Cardiac fibroblast (primary cell): ENCODE data around the gene KLHL18.

ENCODE experiments used
- DNase-seq, 2 donors: peaks; one replicate each; pipeline versions ENCODE4 v3.0.0 to v3.0.0-alpha.2; 2010; ENCODE audit warnings: low read depth in 2 of 2
- H3K4me3 ChIP-seq, 2 donors: replicated peaks in 1 of 2; 1 replicate in 1 of 2; 2 replicates in 1 of 2; pipeline ENCODE4 v1.5.1; 2011; ENCODE audit warnings: low read depth in 2 of 2, low read length in 2 of 2, mild to moderate bottlenecking in 2 of 2, moderate library complexity in 1 of 2
- TF ChIP-seq, protein P1 (sequence below): IDR thresholded peaks from one replicate; pipeline ENCODE4 v1.5.1; 2011; ENCODE audit warnings: low read depth, mild to moderate bottlenecking, low read length, inconsistent platforms

The KLHL18 gene

DNA sequence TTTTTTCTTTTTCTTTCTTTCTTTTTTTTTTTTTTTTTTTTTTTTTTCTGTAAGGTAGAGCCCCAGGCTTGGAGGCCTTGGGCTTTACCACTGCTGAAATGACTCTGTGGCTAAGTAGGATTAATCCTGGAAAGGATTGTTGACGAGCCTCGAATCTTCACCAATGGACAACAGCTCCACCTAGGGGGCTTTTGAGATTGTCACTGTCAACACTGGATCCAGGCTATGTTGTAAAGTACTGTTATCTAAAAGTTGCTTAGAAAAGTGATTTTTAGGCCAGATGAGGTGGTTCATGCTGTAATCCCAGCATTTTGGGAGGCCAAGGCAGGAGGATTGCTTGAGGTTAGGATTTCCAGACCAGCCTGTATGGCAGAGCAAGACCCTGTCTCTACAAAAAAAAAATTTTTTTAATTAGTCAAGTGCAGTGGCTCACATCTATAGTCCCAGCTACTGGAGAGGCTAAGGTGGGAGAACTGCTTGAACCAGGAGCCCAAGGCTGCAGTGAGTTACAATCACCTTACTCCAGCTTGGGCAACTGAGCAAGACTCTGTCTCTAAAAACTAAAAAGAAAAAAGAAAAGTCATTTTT is 41.6 kb downstream of the KLHL18 start:
- TF ChIP-seq, protein P1, sequence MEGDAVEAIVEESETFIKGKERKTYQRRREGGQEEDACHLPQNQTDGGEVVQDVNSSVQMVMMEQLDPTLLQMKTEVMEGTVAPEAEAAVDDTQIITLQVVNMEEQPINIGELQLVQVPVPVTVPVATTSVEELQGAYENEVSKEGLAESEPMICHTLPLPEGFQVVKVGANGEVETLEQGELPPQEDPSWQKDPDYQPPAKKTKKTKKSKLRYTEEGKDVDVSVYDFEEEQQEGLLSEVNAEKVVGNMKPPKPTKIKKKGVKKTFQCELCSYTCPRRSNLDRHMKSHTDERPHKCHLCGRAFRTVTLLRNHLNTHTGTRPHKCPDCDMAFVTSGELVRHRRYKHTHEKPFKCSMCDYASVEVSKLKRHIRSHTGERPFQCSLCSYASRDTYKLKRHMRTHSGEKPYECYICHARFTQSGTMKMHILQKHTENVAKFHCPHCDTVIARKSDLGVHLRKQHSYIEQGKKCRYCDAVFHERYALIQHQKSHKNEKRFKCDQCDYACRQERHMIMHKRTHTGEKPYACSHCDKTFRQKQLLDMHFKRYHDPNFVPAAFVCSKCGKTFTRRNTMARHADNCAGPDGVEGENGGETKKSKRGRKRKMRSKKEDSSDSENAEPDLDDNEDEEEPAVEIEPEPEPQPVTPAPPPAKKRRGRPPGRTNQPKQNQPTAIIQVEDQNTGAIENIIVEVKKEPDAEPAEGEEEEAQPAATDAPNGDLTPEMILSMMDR: peak; percentile 69
- DNase-seq: peak; percentile 88
- H3K4me3 ChIP-seq: no peak overlapping the region

DNA sequence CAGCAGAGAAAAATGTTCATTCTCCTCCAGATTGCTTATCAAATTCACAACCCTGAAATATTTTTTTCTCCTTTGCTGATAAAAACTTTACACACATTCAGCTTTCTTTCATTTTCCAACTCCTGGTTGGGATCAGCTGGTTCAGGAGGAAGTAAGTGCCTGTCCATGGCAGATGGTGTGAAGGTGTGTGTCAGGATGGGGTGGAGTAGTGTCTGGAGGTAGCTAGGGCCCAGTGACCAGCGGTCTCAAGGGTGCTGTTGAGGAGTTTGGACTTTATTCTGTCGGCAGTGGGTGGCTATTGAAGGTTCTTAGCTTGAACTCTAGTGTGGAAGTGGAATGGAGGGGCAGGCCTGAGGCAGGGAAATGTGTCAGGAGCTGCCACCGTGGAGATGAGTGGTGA is 51.2 kb downstream of the KLHL18 start:
- DNase-seq: no peak
- TF ChIP-seq, protein P1: no peak
- H3K4me3 ChIP-seq: no peak overlapping the region

- TF ChIP-seq, protein P1: no peak
- DNase-seq: peak in 1 of 2 donors; percentile 11
- H3K4me3 ChIP-seq: no peak overlapping the region
Observed at GRCh38 chr3:47337656-47338055, 54.9 kb downstream of the KLHL18 start.

- TF ChIP-seq, protein P1: no peak
- H3K4me3 ChIP-seq: no peak overlapping the region
- DNase-seq: no peak
Observed at GRCh38 chr3:47339951-47340350, 57.2 kb downstream of the KLHL18 start.

GRCh38 chr3:47340866-47341265 is 58.1 kb downstream of the KLHL18 start:
- no peak overlapping the region for H3K4me3 ChIP-seq
- DNase-seq: no peak
- TF ChIP-seq, protein P1: no peak

- DNase-seq: no peak
- TF ChIP-seq, protein P1: no peak
- no peak overlapping the region for H3K4me3 ChIP-seq
Observed at GRCh38 chr3:47342151-47342550, 59.4 kb downstream of the KLHL18 start.

- TF ChIP-seq, protein P1: no peak
- no peak for DNase-seq
- no peak overlapping the region for H3K4me3 ChIP-seq
Observed at GRCh38 chr3:47342812-47343211, 60.1 kb downstream of the KLHL18 start.
